ENCODE data around the gene SFTA2. TPM values are rescaled to one million over a fixed set of nuclear protein-coding genes. Genes with fewer than 3 reads are reported as not detected.
A peak's percentile ranks its signal among the peaks of the same experiment; 100 is the strongest.

The SFTA2 gene
- total and polyA plus RNA-seq, 9 of the 15 experiments (the other 6 are each of a cell fraction or from before 2014, with no cell fraction given), result not detected

GRCh38 chr6:30940361-30940986 lies 8.5 kb upstream of the SFTA2 start, which contains the start of gene MUCL3 (continued):
- peak; percentile 22; the same call in 1 of the 2 replicates for TF ChIP-seq MAX (CRISPR knock-in tag; IDR thresholded peaks at IDR 0.05)
- TF ChIP-seq SPI1 (IDR thresholded peaks at IDR 0.05; ENCODE audit: borderline replicate concordance, low read depth, low read length), result peak; percentile 26; the same call in 1 of the 2 replicates
- TF ChIP-seq KLF1 (tag; IDR thresholded peaks at IDR 0.05), result no peak
- TF ChIP-seq CC2D1A (IDR thresholded peaks at IDR 0.05), result no peak
- TF ChIP-seq NFE2 (IDR thresholded peaks at IDR 0.05; ENCODE audit: low read depth), result peak; percentile 58
- TF ChIP-seq TAF1 (IDR thresholded peaks at IDR 0.05; ENCODE audit: control insufficient read depth, extremely low read depth, insufficient read depth, low read length, severe bottlenecking), result no peak
- TF ChIP-seq MXD1 (CRISPR knock-in tag; IDR thresholded peaks at IDR 0.05; ENCODE audit: borderline replicate concordance, poor library complexity, severe bottlenecking), result no peak
- no peak for TF ChIP-seq ATF1 (CRISPR knock-in tag; IDR thresholded peaks at IDR 0.05)
- peak; percentile 46 for TF ChIP-seq ATF1 (tag; IDR thresholded peaks at IDR 0.05)

GRCh38 chr6:30939473-30939872 lies 7.5 kb upstream of the SFTA2 start:
- no peak for ATAC-seq
- in situ Hi-C loops (cut with MboI) (no loop called here), intact Hi-C loops (cut with micrococcal nuclease) (no loop called here)
- no peak overlapping the region for H3K9ac ChIP-seq (ENCODE audit: insufficient read depth in 1 of 2, low read depth in 2 of 2, low read length in 2 of 2)
- H3K9me1 ChIP-seq (ENCODE audit: control insufficient read depth, insufficient read depth, low read length), result no peaks in the 10 kb centered on the region
- no peaks in the 10 kb centered on the region for H3K9me3 ChIP-seq (replicated peaks; ENCODE audit: control insufficient read depth, insufficient read depth, low read depth, low read length)
- H3K36me3 ChIP-seq (ENCODE audit: control insufficient read depth, insufficient read depth, low read length), result no peaks in the 10 kb centered on the region
- no peak for FAIRE-seq
- no TSS peak for BruUV-seq (replicated peaks)
- H3K4me2 ChIP-seq (ENCODE audit: insufficient read depth, low read length), result no peak overlapping the region
- no peak overlapping the region for H3K4me3 ChIP-seq
- no peak overlapping the region for H3K27ac ChIP-seq (ENCODE audit: extremely low read depth, low read depth, low read length)
- peaks cover 8 to 11% of the 10 kb centered on the region in 2 experiments for H3K4me1 ChIP-seq (replicated peaks in 1 of 2; ENCODE audit: control insufficient read depth in 2 of 2, insufficient read depth in 2 of 2, low read length in 2 of 2)
- WGBS (ENCODE audit: insufficient coverage, low coverage, missing lambda C conversion rate), result 0% methylated on average over 2 of the region's 3 CpGs
- no peak for DNase-seq (ENCODE audit: extremely low read depth in 1 of 4, low spot score in 3 of 4)
- no peaks in the 10 kb centered on the region for H3K79me2 ChIP-seq (ENCODE audit: control insufficient read depth, insufficient read depth, low read length)
- CTCF ChIA-PET (ENCODE audit: low intra/inter-chr PET ratio), result no interaction called here
- peaks cover 29 to 66% of the 10 kb centered on the region in 2 experiments for H3K27me3 ChIP-seq (ENCODE audit: control insufficient read depth in 2 of 2, insufficient read depth in 2 of 2, low read length in 2 of 2)
- POLR2A ChIA-PET, result interaction anchor here (1.3 kb wide), 1 partner anchor 13 kb away, joined by 3 read pairs; no protein-coding TSS in a partner anchor
- peaks cover 14% of the 10 kb centered on the region; the same call in 1 of the 2 replicates for H4K20me1 ChIP-seq (replicated peaks; ENCODE audit: control insufficient read depth, insufficient read depth, low read length)
- H2AFZ ChIP-seq (ENCODE audit: low read depth, low read length), result no peak overlapping the region
- no peak for TF ChIP-seq MLX (CRISPR knock-in tag; conservative IDR thresholded peaks at IDR 0.05)
- TF ChIP-seq KDM1A (IDR thresholded peaks at IDR 0.05), result no peak
- TF ChIP-seq SMARCA4 (IDR thresholded peaks at IDR 0.05), result no peak
- no peak for TF ChIP-seq STAT5A (IDR thresholded peaks at IDR 0.05; ENCODE audit: borderline replicate concordance, low read length)
- TF ChIP-seq KHSRP (IDR thresholded peaks at IDR 0.05), result no peak
- no peak for TF ChIP-seq ZBTB17 (CRISPR knock-in tag; IDR thresholded peaks at IDR 0.05)
- TF ChIP-seq THRA (IDR thresholded peaks at IDR 0.05), result no peak

Data from K562 (cell line).